GM10248 (cell line): Measurements from ENCODE around the gene KICS2.
"Not testable (repeated sequence)": the region's sequence is repeated elsewhere in the genome, so short reads cannot be mapped to it uniquely, and the experiment has no call there.

Experiments
- CTCF ChIA-PET: fragments of 300-600 bp; sonication (Branson Sonifier 250); formaldehyde crosslinking; extraction: SDS; loops from one replicate; lab custom pipeline; 2021; ENCODE audit warnings: antibody characterized with exemption; lab: Yijun Ruan, JAX
- POLR2A ChIA-PET: fragments of 350-650 bp; sonication (Branson Sonifier 250); formaldehyde crosslinking; extraction: SDS; loops from one replicate; lab custom pipeline; 2020; ENCODE audit warnings: antibody characterized with exemption; lab: Yijun Ruan, JAX
- DNase-seq: peaks from one replicate; pipeline ENCODE4 v3.0.0; 2012; ENCODE audit errors: extremely low spot score
- CTCF ChIP-seq: IDR thresholded peaks from 2 replicates; pipeline ENCODE4 v1.5.1; 2012; ENCODE audit warnings: mild to moderate bottlenecking, low read depth; ENCODE audit errors: extremely low read depth, missing control alignments, control extremely low read depth

KICS2 gene

GRCh38 chr12:64225626-64226025 lies 3.5 kb upstream of the KICS2 start:
- ChIA-PET POLR2A (no interaction called here), CTCF (interaction anchor here (1.3 kb wide), 1 partner anchor 12 kb away, joined by 5 read pairs; no protein-coding TSS in a partner anchor)
- no peak for DNase-seq
- no peak for TF ChIP-seq CTCF

GRCh38 chr12:64221651-64222008 lies 466 bp downstream of the KICS2 start:
- no peak for DNase-seq
- CTCF ChIA-PET, result no interaction called here
- POLR2A ChIA-PET, result no interaction called here
- TF ChIP-seq CTCF, result no peak

GRCh38 chr12:64220046-64220445 lies 2.0 kb downstream of the KICS2 start:
- ChIA-PET CTCF (interaction anchor here (1.7 kb wide), 1 partner anchor 36 kb away, joined by 4 read pairs; no protein-coding TSS in a partner anchor), POLR2A (interaction anchor here (0.6 kb wide), 1 partner anchor 17 kb away, joined by 3 read pairs; no protein-coding TSS in a partner anchor)
- no peak for DNase-seq
- no peak for TF ChIP-seq CTCF

GRCh38 chr12:64219145-64219544 lies 3.0 kb downstream of the KICS2 start:
- no peak for TF ChIP-seq CTCF
- ChIA-PET POLR2A (no interaction called here), CTCF (interaction anchor here (1.7 kb wide), 1 partner anchor 37 kb away, joined by 4 read pairs; no protein-coding TSS in a partner anchor)
- DNase-seq, result no peak

GRCh38 chr12:64218597-64218996 lies 3.5 kb downstream of the KICS2 start:
- CTCF ChIA-PET, result interaction anchor here (1.0 kb wide), 1 partner anchor 13 kb away, joined by 5 read pairs; no protein-coding TSS in a partner anchor
- DNase-seq, result no peak
- no peak for TF ChIP-seq CTCF
- POLR2A ChIA-PET, result no interaction called here

GRCh38 chr12:64217643-64218042 lies 4.5 kb downstream of the KICS2 start:
- POLR2A ChIA-PET, DNase-seq: not testable (repeated sequence)
- CTCF ChIA-PET, result interaction anchor here (1.0 kb wide), 1 partner anchor 13 kb away, joined by 3 read pairs; no protein-coding TSS in a partner anchor

GRCh38 chr12:64216239-64216638 lies 5.9 kb downstream of the KICS2 start:
- CTCF ChIA-PET, result interaction anchor here (1.0 to 1.2 kb wide), 2 partner anchors 17 to 29 kb away, joined by 3 read pairs; no protein-coding TSS in a partner anchor
- no peak for DNase-seq
- POLR2A ChIA-PET, result no interaction called here
- no peak for TF ChIP-seq CTCF
